K562 (cell line): ENCODE data around the gene LCE2B.

Experiments
- CHCHD3 ChIP-seq: fragments of 250-450 bp; sonication (Bioruptor Pico); IDR thresholded peaks from 2 replicates; pipeline ENCODE4 v2.1.2; 2022; ENCODE audit warnings: mild to moderate bottlenecking
- MAFF ChIP-seq: IDR thresholded peaks from 2 replicates; pipeline ENCODE4 v1.6.1; 2012; ENCODE audit warnings: low read length, improper control_type of control experiment
- MXI1 ChIP-seq: IDR thresholded peaks from 2 replicates; pipeline ENCODE4 v1.6.1; 2011; ENCODE audit warnings: low read depth, mild to moderate bottlenecking, improper control_type of control experiment, low read length
- TF ChIP-seq, protein P1 (sequence below): sonication (generic); formaldehyde crosslinking; IDR thresholded peaks from 2 replicates; pipeline ENCODE4 v1.9.0; 2022; ENCODE audit warnings: mild to moderate bottlenecking, missing genetic modification reagents

DNA sequence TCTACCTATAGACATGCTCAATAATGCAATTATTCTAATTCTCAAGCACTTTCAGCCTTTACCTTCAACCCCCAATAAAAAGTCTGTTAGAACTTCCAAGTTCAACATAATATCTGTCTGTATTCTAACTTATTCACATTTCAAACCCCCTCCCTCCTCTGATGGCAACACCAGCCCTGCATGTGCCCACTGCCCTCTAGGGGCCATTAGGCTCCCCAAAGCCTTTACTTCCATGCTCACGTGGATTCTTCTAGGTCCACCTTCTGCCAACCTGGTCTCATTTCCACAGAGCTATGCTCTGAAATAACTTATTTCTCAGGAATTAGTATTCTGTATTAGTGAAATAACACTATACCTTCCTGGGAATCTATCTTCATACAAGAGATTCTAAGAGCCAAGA lies 49.7 kb downstream of the LCE2B start:
- TF ChIP-seq MAFF = no peak
- TF ChIP-seq, protein P1, sequence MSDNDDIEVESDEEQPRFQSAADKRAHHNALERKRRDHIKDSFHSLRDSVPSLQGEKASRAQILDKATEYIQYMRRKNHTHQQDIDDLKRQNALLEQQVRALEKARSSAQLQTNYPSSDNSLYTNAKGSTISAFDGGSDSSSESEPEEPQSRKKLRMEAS (CRISPR knock-in tag) = no peak
- no peak for TF ChIP-seq MXI1
- no peak for TF ChIP-seq CHCHD3 (CRISPR knock-in tag)
